ENCODE results near the gene ZNF486. TPM values are rescaled to one million over a fixed set of nuclear protein-coding genes. Genes with fewer than 3 reads are reported as not detected.
"Not testable (repeated sequence)": the region's sequence is repeated elsewhere in the genome, so short reads cannot be mapped to it uniquely, and the experiment has no call there.

Gene ZNF486
- total and polyA plus RNA-seq, 2 donors (not counting 1 experiment from before 2014, with no cell fraction given) = 5.3 to 16.6 TPM

- H3K27me3 ChIP-seq (replicated peaks in 1 of 4; ENCODE audit: control extremely low read depth in 1 of 4, control insufficient read depth in 3 of 4, insufficient read depth in 4 of 4, low read length in 3 of 4); ATAC-seq (ENCODE audit: low read depth); H2AFZ ChIP-seq (ENCODE audit: insufficient read depth, low read depth, low read length, poor library complexity, severe bottlenecking); CTCF ChIA-PET; H3K4me2 ChIP-seq (replicated peaks; ENCODE audit: low read depth, low read length, poor library complexity, severe bottlenecking); H3K36me3 ChIP-seq (replicated peaks in 1 of 2; ENCODE audit: control extremely low read depth in 1 of 2, control insufficient read depth in 1 of 2, extremely low read depth in 1 of 2, insufficient read depth in 2 of 2, low read length in 1 of 2); H3K79me2 ChIP-seq (ENCODE audit: control insufficient read depth, insufficient read depth, low read length); POLR2A ChIA-PET; H3K9ac ChIP-seq (ENCODE audit: low read length); H3K27ac Mint-ChIP-seq; H3K4me3 ChIP-seq (ENCODE audit: control extremely low read depth in 1 of 5, extremely low read depth in 1 of 5, insufficient read depth in 1 of 5, low read depth in 2 of 5, low read length in 4 of 5); H3K4me1 ChIP-seq (ENCODE audit: control insufficient read depth in 2 of 2, insufficient read depth in 2 of 2, low read length in 2 of 2); H3K27me3 Mint-ChIP-seq; H3K4me3 Mint-ChIP-seq; H3K9me3 ChIP-seq (ENCODE audit: control extremely low read depth in 1 of 3, control insufficient read depth in 2 of 3, insufficient read depth in 1 of 3, low read length in 2 of 3); H3K27ac ChIP-seq (ENCODE audit: low read length in 2 of 2); DNase-seq; intact Hi-C loops (cut with micrococcal nuclease); H3K9me3 Mint-ChIP-seq (ENCODE audit: insufficient read depth); H3K4me1 Mint-ChIP-seq; H4K20me1 ChIP-seq (ENCODE audit: control insufficient read depth, insufficient read depth, low read length, poor library complexity, severe bottlenecking): not testable (repeated sequence)
- WGBS (ENCODE audit: insufficient coverage) = 80% methylated on average over 1 of the region's 1 CpG
Observed at GRCh38 chr19:20221605-20222004, 54.6 kb downstream of the ZNF486 start.

- Mint-ChIP-seq H3K4me1 (peaks cover 22% of the 10 kb centered on the region), H3K27ac (no peak overlapping the region), H3K27me3 (no peaks in the 10 kb centered on the region), H3K9me3 (ENCODE audit: insufficient read depth) (peaks cover 2% of the 10 kb centered on the region), H3K4me3 (no peak overlapping the region)
- ChIA-PET CTCF (interaction anchor here (1.0 kb wide), 1 partner anchor 62 kb away, joined by 3 read pairs; no protein-coding TSS in a partner anchor), POLR2A (no interaction called here)
- no peak for DNase-seq
- H4K20me1 ChIP-seq (ENCODE audit: control insufficient read depth, insufficient read depth, low read length, poor library complexity, severe bottlenecking) = no peaks in the 10 kb centered on the region
- H3K27me3 ChIP-seq (replicated peaks in 1 of 4; ENCODE audit: control extremely low read depth in 1 of 4, control insufficient read depth in 3 of 4, insufficient read depth in 4 of 4, low read length in 3 of 4) = no peaks in the 10 kb centered on the region
- H3K4me3 ChIP-seq (ENCODE audit: control extremely low read depth in 1 of 5, extremely low read depth in 1 of 5, insufficient read depth in 1 of 5, low read depth in 2 of 5, low read length in 4 of 5) = no peak overlapping the region
- H3K36me3 ChIP-seq (replicated peaks in 1 of 2; ENCODE audit: control extremely low read depth in 1 of 2, control insufficient read depth in 1 of 2, extremely low read depth in 1 of 2, insufficient read depth in 2 of 2, low read length in 1 of 2) = no peaks in the 10 kb centered on the region
- no peak overlapping the region for H3K27ac ChIP-seq (ENCODE audit: low read length in 2 of 2)
- H3K79me2 ChIP-seq (ENCODE audit: control insufficient read depth, insufficient read depth, low read length) = peaks cover 6% of the 10 kb centered on the region
- no peak for ATAC-seq (ENCODE audit: low read depth)
- peaks cover 0 to 19% (median 2%) of the 10 kb centered on the region in 3 donors for H3K9me3 ChIP-seq (ENCODE audit: control extremely low read depth in 1 of 3, control insufficient read depth in 2 of 3, insufficient read depth in 1 of 3, low read length in 2 of 3)
- no peak overlapping the region for H2AFZ ChIP-seq (ENCODE audit: insufficient read depth, low read depth, low read length, poor library complexity, severe bottlenecking)
- WGBS (ENCODE audit: insufficient coverage) = no CpG with 5 or more reads among the region's 3 CpGs
- H3K9ac ChIP-seq (ENCODE audit: low read length) = no peak overlapping the region
- intact Hi-C loops (cut with micrococcal nuclease) = no loop called here
- H3K4me2 ChIP-seq (replicated peaks; ENCODE audit: low read depth, low read length, poor library complexity, severe bottlenecking) = no peak overlapping the region
- H3K4me1 ChIP-seq (ENCODE audit: control insufficient read depth in 2 of 2, insufficient read depth in 2 of 2, low read length in 2 of 2) = peaks cover 3 to 20% of the 10 kb centered on the region in 2 donors
- TF ChIP-seq EZH2 (IDR thresholded peaks at IDR 0.05; ENCODE audit: borderline replicate concordance, insufficient read depth, low read depth, low read length, poor library complexity, severe bottlenecking) (no peak), CTCF (IDR thresholded peaks at IDR 0.05) (no peak)
Observed at GRCh38 chr19:20233105-20233504, 66.1 kb downstream of the ZNF486 start.

All from B cell (primary cell).